ENCODE measurements around the gene ZNF90.
A peak's percentile ranks its signal among the peaks of the same experiment; 100 is the strongest.
"Not testable (repeated sequence)": the region's sequence is repeated elsewhere in the genome, so short reads cannot be mapped to it uniquely, and the experiment has no call there.

Gene ZNF90

DNA sequence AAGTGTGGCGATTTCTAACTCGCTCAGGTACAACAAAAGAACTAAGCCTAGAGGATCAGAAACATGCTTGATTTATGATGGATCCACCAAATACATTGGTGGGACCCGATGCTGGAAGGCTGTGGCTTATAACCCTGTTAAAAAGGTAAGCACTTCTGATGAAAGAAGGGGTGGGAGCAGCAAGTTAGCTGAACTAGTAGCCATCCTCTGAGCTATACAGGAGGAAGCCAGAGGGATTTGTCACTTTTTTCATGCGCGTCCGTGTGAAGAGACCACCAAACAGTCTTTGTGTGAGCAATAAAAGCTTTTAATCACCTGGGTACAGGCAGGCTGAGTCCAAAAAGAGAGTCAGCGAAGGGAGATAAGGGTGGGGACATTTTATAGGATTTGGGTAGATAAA lies 9.2 kb upstream of the ZNF90 start:
- DNase-seq (ENCODE audit: low spot score); H3K27ac ChIP-seq (replicated peaks; ENCODE audit: low read length); H3K4me3 ChIP-seq (ENCODE audit: low read length in 2 of 2); H3K4ac ChIP-seq (ENCODE audit: low read length); H2BK12ac ChIP-seq (ENCODE audit: low read length); H2AK5ac ChIP-seq (ENCODE audit: low read depth, low read length); H2BK120ac ChIP-seq (ENCODE audit: low read depth, low read length); H2BK15ac ChIP-seq (ENCODE audit: low read length); H2BK5ac ChIP-seq (ENCODE audit: low read length); H3K36me3 ChIP-seq (replicated peaks in 1 of 2; ENCODE audit: control insufficient read depth in 2 of 2, insufficient read depth in 2 of 2, low read length in 2 of 2); H3K4me1 ChIP-seq (ENCODE audit: control insufficient read depth in 2 of 2, insufficient read depth in 1 of 2, low read depth in 1 of 2, low read length in 2 of 2); H4K91ac ChIP-seq (ENCODE audit: low read depth, low read length, poor library complexity); H2AFZ ChIP-seq (ENCODE audit: low read length); H3K18ac ChIP-seq (ENCODE audit: low read length); H3K9ac ChIP-seq (ENCODE audit: low read depth, low read length, poor library complexity); H3K27me3 ChIP-seq (ENCODE audit: control insufficient read depth in 3 of 3, insufficient read depth in 3 of 3, low read depth in 1 of 3, low read length in 3 of 3); H3K23ac ChIP-seq (ENCODE audit: low read depth, low read length, poor library complexity); H3K9me3 ChIP-seq (replicated peaks in 1 of 2; ENCODE audit: control insufficient read depth in 2 of 2, insufficient read depth in 1 of 2, low read depth in 1 of 2, low read length in 2 of 2); H4K8ac ChIP-seq (ENCODE audit: low read depth, low read length); H3K14ac ChIP-seq (ENCODE audit: low read length); H3K4me2 ChIP-seq (ENCODE audit: insufficient read depth, low read length, poor library complexity, severe bottlenecking); H3K79me1 ChIP-seq (ENCODE audit: low read depth, low read length): not testable (repeated sequence)
- no CpG with 5 or more reads among the region's 7 CpGs for WGBS, 2 donors (ENCODE audit: extremely low coverage in 2 of 2, insufficient read length in 2 of 2, insufficient replicate concordance in 1 of 2)

DNA sequence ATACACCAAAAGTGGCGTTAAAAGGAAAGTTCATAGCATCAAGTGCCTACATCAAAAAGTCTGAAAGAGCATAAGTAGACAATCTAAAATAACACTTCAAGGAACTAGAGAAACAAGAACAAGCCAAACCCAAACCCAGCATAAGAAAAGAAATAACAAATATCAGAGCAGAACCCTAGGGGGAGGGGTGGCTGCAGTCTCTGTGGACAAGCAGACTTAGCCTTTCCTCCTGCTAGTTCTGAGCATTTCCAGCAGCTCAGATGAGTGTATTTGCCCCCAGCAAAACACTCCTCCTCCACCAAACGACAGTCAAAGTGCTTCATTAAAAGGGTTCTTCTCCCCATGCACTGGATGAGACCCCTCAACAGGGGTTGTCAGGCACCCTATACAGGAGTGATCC lies 7.1 kb upstream of the ZNF90 start:
- Histone ChIP-seq H2AFZ (ENCODE audit: low read length) (no peak overlapping the region), H3K9me3 (replicated peaks in 1 of 2; ENCODE audit: control insufficient read depth in 2 of 2, insufficient read depth in 1 of 2, low read depth in 1 of 2, low read length in 2 of 2) (peaks cover 0 to under 1% of the 10 kb centered on the region in 2 donors), H2BK120ac (ENCODE audit: low read depth, low read length) (no peak overlapping the region), H3K79me1 (ENCODE audit: low read depth, low read length) (no peaks in the 10 kb centered on the region), H4K8ac (ENCODE audit: low read depth, low read length) (no peak overlapping the region), H3K27me3 (ENCODE audit: control insufficient read depth in 3 of 3, insufficient read depth in 3 of 3, low read depth in 1 of 3, low read length in 3 of 3) (no peaks in the 10 kb centered on the region), H2BK5ac (ENCODE audit: low read length) (no peak overlapping the region), H3K14ac (ENCODE audit: low read length) (no peak overlapping the region), H3K36me3 (replicated peaks in 1 of 2; ENCODE audit: control insufficient read depth in 2 of 2, insufficient read depth in 2 of 2, low read length in 2 of 2) (no peaks in the 10 kb centered on the region), H3K4me3 (ENCODE audit: low read length in 2 of 2) (no peak overlapping the region), H3K9ac (ENCODE audit: low read depth, low read length, poor library complexity) (no peak overlapping the region), H3K4me1 (ENCODE audit: control insufficient read depth in 2 of 2, insufficient read depth in 1 of 2, low read depth in 1 of 2, low read length in 2 of 2) (peaks cover 0 to 4% of the 10 kb centered on the region in 2 donors), H3K18ac (ENCODE audit: low read length) (no peak overlapping the region), H2BK15ac (ENCODE audit: low read length) (no peak overlapping the region), H3K27ac (replicated peaks; ENCODE audit: low read length) (no peak overlapping the region), H3K23ac (ENCODE audit: low read depth, low read length, poor library complexity) (no peak overlapping the region), H2BK12ac (ENCODE audit: low read length) (no peak overlapping the region), H3K4me2 (ENCODE audit: insufficient read depth, low read length, poor library complexity, severe bottlenecking) (no peak overlapping the region), H2AK5ac (ENCODE audit: low read depth, low read length) (no peak overlapping the region), H4K91ac (ENCODE audit: low read depth, low read length, poor library complexity) (no peak overlapping the region), H3K4ac (ENCODE audit: low read length) (no peak overlapping the region)
- DNase-seq (ENCODE audit: low spot score), result no peak
- WGBS, 2 donors (ENCODE audit: extremely low coverage in 2 of 2, insufficient read length in 2 of 2, insufficient replicate concordance in 1 of 2), result no CpG with 5 or more reads among the region's 2 CpGs

DNA sequence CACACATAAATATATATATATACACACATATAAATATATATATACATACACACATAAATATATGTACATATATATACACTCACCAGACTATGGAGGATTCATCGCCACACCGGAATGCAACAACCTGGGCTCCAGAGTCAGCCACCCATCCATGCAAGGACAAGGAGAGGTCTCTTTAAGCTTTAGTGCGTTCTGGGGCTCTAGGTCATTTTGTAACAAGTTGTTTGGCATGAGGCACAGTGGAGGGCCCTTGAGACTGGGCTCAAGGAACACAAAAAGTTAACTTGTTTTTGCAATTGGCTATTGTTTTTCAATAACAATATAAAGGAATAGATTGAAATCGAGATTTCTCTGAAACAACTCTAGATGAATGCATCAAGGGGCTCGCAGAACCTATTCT lies 4.9 kb upstream of the ZNF90 start:
- no peak overlapping the region for H2BK5ac ChIP-seq (ENCODE audit: low read length)
- H2BK15ac ChIP-seq (ENCODE audit: low read length), result no peak overlapping the region
- H3K36me3 ChIP-seq (replicated peaks in 1 of 2; ENCODE audit: control insufficient read depth in 2 of 2, insufficient read depth in 2 of 2, low read length in 2 of 2), result no peaks in the 10 kb centered on the region
- H3K4me3 ChIP-seq (ENCODE audit: low read length in 2 of 2), result no peak overlapping the region
- H3K4ac ChIP-seq (ENCODE audit: low read length), result no peak overlapping the region
- no peak overlapping the region for H4K91ac ChIP-seq (ENCODE audit: low read depth, low read length, poor library complexity)
- H3K27me3 ChIP-seq (ENCODE audit: control insufficient read depth in 3 of 3, insufficient read depth in 3 of 3, low read depth in 1 of 3, low read length in 3 of 3), result no peaks in the 10 kb centered on the region
- H2AFZ ChIP-seq (ENCODE audit: low read length), result no peak overlapping the region
- no peak overlapping the region for H4K8ac ChIP-seq (ENCODE audit: low read depth, low read length)
- peaks cover 0 to 4% of the 10 kb centered on the region in 2 donors for H3K4me1 ChIP-seq (ENCODE audit: control insufficient read depth in 2 of 2, insufficient read depth in 1 of 2, low read depth in 1 of 2, low read length in 2 of 2)
- H2BK120ac ChIP-seq (ENCODE audit: low read depth, low read length), result no peak overlapping the region
- no peaks in the 10 kb centered on the region for H3K79me1 ChIP-seq (ENCODE audit: low read depth, low read length)
- H2BK12ac ChIP-seq (ENCODE audit: low read length), result no peak overlapping the region
- no peak overlapping the region for H3K4me2 ChIP-seq (ENCODE audit: insufficient read depth, low read length, poor library complexity, severe bottlenecking)
- no peak overlapping the region for H3K23ac ChIP-seq (ENCODE audit: low read depth, low read length, poor library complexity)
- no CpG with 5 or more reads among the region's 5 CpGs for WGBS, 2 donors (ENCODE audit: extremely low coverage in 2 of 2, insufficient read length in 2 of 2, insufficient replicate concordance in 1 of 2)
- no peak overlapping the region for H3K14ac ChIP-seq (ENCODE audit: low read length)
- no peak overlapping the region for H3K9ac ChIP-seq (ENCODE audit: low read depth, low read length, poor library complexity)
- peaks cover 0 to 7% of the 10 kb centered on the region in 2 donors for H3K9me3 ChIP-seq (replicated peaks in 1 of 2; ENCODE audit: control insufficient read depth in 2 of 2, insufficient read depth in 1 of 2, low read depth in 1 of 2, low read length in 2 of 2)
- DNase-seq (ENCODE audit: low spot score), result no peak
- H3K18ac ChIP-seq (ENCODE audit: low read length), result no peak overlapping the region
- H2AK5ac ChIP-seq (ENCODE audit: low read depth, low read length), result no peak overlapping the region
- no peak overlapping the region for H3K27ac ChIP-seq (replicated peaks; ENCODE audit: low read length)

DNA sequence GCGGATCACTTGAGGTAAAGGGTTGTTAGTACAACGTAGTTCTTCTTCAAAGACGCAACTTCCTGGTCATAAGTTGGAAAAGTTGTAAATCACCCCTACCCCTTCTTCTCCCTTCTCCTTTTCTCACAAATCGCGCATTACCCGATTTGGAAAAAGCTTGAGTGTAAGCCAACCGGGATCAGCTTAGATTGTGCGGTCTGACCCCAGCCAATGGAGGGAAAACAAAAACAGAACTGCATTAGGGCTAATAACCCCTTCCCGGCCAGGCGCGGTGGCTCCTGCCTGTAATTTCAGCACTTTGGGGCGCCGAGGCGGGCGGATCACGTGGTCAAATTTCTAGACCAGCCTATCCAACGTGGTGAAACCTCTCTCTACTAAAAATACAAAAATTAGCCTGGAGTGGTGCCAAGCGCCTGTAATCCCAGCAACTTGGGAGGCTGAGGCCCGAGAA lies 806 bp downstream of the ZNF90 start:
- H3K27me3 ChIP-seq (ENCODE audit: control insufficient read depth in 3 of 3, insufficient read depth in 3 of 3, low read depth in 1 of 3, low read length in 3 of 3), result no peaks in the 10 kb centered on the region
- no peak overlapping the region for H2BK5ac ChIP-seq (ENCODE audit: low read length)
- peak overlapping the region; percentile 75 for H3K4me2 ChIP-seq (ENCODE audit: insufficient read depth, low read length, poor library complexity, severe bottlenecking)
- H2AK5ac ChIP-seq (ENCODE audit: low read depth, low read length), result no peak overlapping the region
- peak overlapping the region; percentile 65 to 95 for H3K4me3 ChIP-seq (ENCODE audit: low read length in 2 of 2)
- no peak overlapping the region for H3K27ac ChIP-seq (replicated peaks; ENCODE audit: low read length)
- peaks cover 5 to 36% of the 10 kb centered on the region in 2 donors for H3K36me3 ChIP-seq (replicated peaks in 1 of 2; ENCODE audit: control insufficient read depth in 2 of 2, insufficient read depth in 2 of 2, low read length in 2 of 2)
- peaks cover 0 to 13% of the 10 kb centered on the region in 2 donors for H3K4me1 ChIP-seq (ENCODE audit: control insufficient read depth in 2 of 2, insufficient read depth in 1 of 2, low read depth in 1 of 2, low read length in 2 of 2)
- peak overlapping the region; percentile 84 for H2AFZ ChIP-seq (ENCODE audit: low read length)
- H2BK15ac ChIP-seq (ENCODE audit: low read length), result no peak overlapping the region
- H3K9ac ChIP-seq (ENCODE audit: low read depth, low read length, poor library complexity), result no peak overlapping the region
- no peak overlapping the region for H4K8ac ChIP-seq (ENCODE audit: low read depth, low read length)
- H3K4ac ChIP-seq (ENCODE audit: low read length), result no peak overlapping the region
- H3K79me1 ChIP-seq (ENCODE audit: low read depth, low read length), result peaks cover 3% of the 10 kb centered on the region
- no peak overlapping the region for H2BK12ac ChIP-seq (ENCODE audit: low read length)
- no peak overlapping the region for H3K14ac ChIP-seq (ENCODE audit: low read length)
- no peak overlapping the region for H3K23ac ChIP-seq (ENCODE audit: low read depth, low read length, poor library complexity)
- H4K91ac ChIP-seq (ENCODE audit: low read depth, low read length, poor library complexity), result no peak overlapping the region
- H2BK120ac ChIP-seq (ENCODE audit: low read depth, low read length), result no peak overlapping the region
- H3K18ac ChIP-seq (ENCODE audit: low read length), result no peak overlapping the region
- DNase-seq (ENCODE audit: low spot score), result peak; percentile 21
- peaks cover under 1 to 47% of the 10 kb centered on the region in 2 donors for H3K9me3 ChIP-seq (replicated peaks in 1 of 2; ENCODE audit: control insufficient read depth in 2 of 2, insufficient read depth in 1 of 2, low read depth in 1 of 2, low read length in 2 of 2)
- no CpG with 5 or more reads among the region's 19 CpGs for WGBS, 2 donors (ENCODE audit: extremely low coverage in 2 of 2, insufficient read length in 2 of 2, insufficient replicate concordance in 1 of 2)
